Stimulated activated CD4-positive, alpha-beta T cell treated with anti-CD3 and anti-CD28 coated beads, TNF-alpha, amount 100 ng/mL, for 48 hours (primary cell): ENCODE data around the gene ARHGAP22.

ENCODE experiments used
- DNase-seq, 3 donors: peaks; one replicate each; pipeline ENCODE4 v3.0.0-alpha.2; 2020; ENCODE audit warnings: low read depth in 3 of 3

ARHGAP22 gene

GRCh38 chr10:48511875-48512231 is 93.0 kb downstream of the ARHGAP22 start:
- no peak for DNase-seq

- no peak for DNase-seq
These were observed 93.6 kb downstream of the ARHGAP22 start for GRCh38 chr10:48511066-48511874.

GRCh38 chr10:48509974-48510692 is 94.7 kb downstream of the ARHGAP22 start:
- DNase-seq = no peak

GRCh38 chr10:48508791-48509772 is 95.8 kb downstream of the ARHGAP22 start:
- no peak for DNase-seq

DNA sequence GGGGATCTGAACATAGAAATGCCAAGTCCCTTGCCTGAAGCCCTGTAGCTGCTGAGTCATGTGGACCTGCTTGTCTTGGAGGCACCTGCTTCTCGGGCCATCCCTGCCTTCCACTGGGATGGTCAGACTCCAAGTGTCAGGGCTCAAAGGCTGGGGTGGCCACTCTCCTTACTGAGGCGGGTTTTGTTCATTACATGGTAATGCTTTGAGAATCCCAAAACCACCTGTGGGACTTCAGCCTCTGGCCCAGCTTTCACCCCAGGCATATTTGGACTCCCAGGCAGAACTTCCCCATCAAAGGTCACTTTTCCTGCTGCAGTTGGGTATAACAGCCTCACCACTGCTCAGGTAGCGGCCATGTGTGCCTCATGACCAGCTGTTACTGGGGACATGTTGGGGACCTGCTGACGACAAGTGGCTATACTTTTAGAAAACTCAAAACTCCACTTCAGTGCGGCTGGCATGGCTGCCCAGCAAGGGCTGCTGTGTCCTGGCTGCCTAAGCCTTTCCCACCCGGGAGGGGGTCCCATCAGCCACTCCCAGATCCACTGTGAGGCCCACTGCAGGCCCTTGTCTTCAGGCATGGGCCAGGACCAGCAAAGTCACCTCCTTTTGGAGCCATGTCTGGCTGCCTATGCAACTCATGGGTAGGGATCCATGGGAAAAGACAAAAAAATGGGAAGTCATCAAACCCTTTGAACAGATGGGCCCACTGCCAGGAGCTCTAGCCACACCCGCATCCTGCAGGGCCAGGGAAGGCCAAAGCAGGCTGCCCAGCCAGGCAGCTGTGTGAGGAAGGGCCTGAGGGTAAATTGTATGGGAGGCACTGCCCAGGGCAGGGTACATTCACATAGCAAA is 96.7 kb downstream of the ARHGAP22 start:
- no peak for DNase-seq

- DNase-seq = no peak
These were observed 97.4 kb downstream of the ARHGAP22 start for GRCh38 chr10:48507494-48507893.

GRCh38 chr10:48506147-48506917 is 98.5 kb downstream of the ARHGAP22 start:
- peak in 1 of 3 donors; percentile 7 for DNase-seq

GRCh38 chr10:48505394-48506112 is 99.3 kb downstream of the ARHGAP22 start:
- DNase-seq = no peak

DNA sequence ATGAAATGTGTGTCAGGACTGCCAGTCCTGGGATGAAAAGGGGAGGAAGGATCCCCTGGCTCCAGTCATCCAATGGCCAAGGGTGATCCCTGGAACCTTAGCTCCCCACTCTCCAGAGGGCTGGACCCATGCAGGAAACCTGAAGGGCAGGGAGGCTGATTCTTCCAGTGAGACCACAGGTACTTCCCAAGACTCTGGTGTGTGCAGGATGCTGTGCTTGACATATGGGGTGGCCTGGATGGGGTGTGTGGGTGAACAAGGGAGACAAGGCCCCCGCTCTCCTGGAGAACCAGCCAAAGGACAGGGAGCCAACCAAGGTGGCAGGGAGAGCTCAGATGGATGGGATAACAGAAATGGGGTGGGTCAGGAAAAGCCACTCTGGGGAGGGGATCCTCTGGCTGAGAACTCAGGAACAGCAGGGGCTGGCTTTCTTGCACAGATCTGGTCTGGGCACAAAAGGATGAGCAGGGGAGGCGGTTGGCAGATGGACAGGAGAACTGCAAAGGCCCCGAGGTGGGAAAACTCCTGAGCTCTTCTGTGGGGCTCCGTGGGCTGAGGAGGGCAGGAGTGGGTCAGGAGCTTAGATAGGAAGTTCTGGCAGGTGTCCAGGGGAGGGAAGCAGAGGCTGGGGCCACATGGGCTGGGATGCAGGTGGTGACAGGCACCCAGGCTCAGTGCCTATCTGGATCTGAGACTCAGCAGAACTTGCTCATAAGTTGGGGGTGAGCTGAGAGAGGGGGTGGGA is 100.6 kb downstream of the ARHGAP22 start:
- no peak for DNase-seq

DNA sequence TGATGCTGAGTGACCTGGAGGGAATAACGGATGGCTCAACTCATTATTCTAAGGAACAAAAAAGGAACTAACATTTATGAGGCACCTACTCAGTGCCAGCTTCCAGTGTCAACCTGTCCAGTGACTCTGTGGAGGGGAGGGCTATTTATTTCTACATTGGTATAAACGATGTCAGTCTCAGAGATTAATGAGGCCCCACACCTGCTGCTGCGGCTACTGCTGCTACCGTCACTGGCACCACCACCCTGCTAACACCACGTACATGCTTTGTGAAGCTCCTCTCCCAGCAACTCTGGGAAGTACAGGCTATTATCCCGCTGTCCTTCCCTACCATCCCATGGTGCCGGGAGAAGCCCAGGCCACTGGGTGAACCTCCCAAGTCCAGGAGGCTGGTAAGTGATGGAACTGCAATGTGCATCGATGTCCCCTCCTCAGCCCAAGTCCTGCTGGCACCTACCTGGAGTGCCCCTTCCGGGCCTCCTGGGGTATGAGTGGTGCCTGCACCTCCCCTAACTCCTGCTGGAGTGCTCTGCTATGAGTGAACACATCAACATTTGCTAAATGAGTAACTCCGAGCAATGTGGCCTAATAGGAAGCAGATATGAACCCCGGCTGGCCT is 101.5 kb downstream of the ARHGAP22 start:
- DNase-seq = no peak

DNA sequence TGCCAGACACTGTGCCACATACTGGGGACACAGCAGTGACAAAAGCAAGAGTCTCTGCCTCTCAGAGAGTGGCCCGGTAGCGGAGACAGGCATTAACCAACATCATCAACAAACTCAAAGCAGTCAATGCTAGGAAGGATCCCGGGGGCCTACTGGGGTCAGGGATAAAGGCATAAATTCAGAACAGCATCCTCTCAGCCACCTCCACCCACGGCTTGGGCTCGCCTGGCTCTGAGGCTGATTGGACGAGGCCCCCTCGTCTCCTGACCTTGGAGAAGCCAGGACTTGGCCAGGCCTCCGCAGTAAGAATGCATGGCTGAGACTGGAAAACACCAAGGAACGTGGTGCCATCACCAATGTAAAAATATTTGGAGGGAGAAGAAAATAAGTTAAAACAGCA is 102.1 kb downstream of the ARHGAP22 start:
- DNase-seq = no peak

GRCh38 chr10:48501787-48502771 is 102.8 kb downstream of the ARHGAP22 start:
- DNase-seq = no peak

- DNase-seq = no peak
These were observed 103.6 kb downstream of the ARHGAP22 start for GRCh38 chr10:48501226-48501625.

- no peak for DNase-seq
These were observed 104.1 kb downstream of the ARHGAP22 start for GRCh38 chr10:48500771-48501170.

DNA sequence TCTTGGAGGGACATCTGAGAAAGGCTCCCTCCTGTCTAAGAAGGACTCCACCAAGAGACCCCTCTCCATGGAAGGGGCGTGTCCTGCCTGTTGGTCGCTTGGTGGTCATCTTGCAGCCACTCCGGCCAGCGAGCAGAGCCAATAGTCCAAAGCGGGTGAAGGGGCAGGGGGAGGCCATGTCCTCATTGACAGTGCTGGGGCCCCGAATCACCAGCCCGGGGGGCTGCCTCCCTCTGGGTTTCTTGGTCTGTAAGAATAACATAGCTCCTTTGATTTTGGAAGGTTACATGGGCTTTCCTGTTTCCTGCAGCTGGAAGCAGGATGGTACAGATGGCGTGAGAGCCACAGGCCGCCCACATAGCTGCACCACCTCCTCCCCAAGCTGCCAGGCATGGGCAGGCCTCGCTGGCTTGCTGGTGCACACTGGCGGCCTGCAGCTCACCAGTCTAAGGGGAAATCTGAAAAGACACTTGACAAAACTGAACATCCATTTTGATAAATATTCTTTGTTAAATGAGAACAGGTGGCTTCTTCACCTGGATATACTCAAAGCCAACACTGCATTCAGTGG is 105.8 kb downstream of the ARHGAP22 start:
- no peak for DNase-seq

DNA sequence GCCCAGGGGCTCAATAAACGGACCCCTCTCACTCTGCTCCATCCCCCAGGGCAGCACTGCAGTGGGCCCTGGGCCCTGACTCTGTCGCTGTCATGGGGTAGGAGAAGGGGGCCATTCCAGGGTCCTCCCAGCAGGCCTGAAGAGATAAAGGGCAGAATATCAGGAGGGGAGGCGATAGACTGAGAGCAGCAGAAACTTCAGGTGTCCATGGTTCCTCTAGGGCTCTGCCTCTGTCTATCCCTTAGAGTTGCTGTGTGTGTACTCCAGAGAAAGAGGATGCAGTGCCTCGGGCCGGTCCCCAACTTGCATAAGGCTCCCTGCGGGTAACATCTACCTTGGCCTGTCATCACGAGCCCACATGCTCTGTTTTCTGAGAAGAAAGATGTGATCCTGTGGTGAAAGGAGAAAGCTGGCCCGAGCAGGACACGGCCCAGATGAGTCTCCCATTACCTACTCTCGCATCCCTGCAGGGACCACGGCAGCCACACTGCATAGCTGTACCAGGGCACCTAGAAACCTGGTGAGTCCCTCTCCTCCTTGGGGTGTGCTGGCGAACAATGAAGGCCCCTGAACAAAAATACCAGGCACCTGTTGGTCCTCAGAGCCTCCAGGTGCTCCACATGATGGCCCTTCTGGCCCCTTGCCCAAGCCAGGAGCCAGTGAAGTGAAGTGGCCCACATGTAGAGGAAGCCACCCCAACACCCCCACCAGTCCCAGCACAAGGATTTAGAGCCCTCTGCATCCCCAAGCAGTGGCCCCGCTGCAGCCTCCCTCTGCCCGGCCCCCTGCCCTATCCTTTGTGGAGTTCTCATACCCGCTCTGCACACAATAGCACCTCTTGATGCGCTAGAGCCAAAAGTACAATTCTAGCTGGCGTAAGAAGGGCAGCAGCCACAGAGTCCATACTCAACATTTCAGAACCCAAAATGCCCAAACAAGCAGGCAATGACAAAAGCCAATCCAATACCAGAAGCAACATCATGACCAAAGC is 106.8 kb downstream of the ARHGAP22 start:
- DNase-seq = no peak
